ENCODE measurements around the gene FSTL3.

Gene FSTL3

GRCh38 chr19:646779-647565, 29.2 kb upstream of the FSTL3 start:
- H3K9me2 ChIP-seq (replicated peaks; ENCODE audit: control insufficient read depth, low read length) = no peaks in the 10 kb centered on the region
- H3K9me3 ChIP-seq (ENCODE audit: control insufficient read depth, insufficient read depth, low read length) = no peaks in the 10 kb centered on the region
- no peaks in the 10 kb centered on the region; the same call in 1 of the 2 replicates for H4K20me1 ChIP-seq (ENCODE audit: control insufficient read depth, insufficient read depth, low read depth, low read length)
- H3K79me2 ChIP-seq (ENCODE audit: control insufficient read depth, low read length) = peaks cover 11% of the 10 kb centered on the region
- no peak overlapping the region for H3K4me2 ChIP-seq (ENCODE audit: low read length)
- no peak overlapping the region for H3K27ac ChIP-seq (ENCODE audit: low read depth, low read length)
- peaks cover 63% of the 10 kb centered on the region for H3K36me3 ChIP-seq (ENCODE audit: control insufficient read depth, low read length)
- no peaks in the 10 kb centered on the region for H3K4me1 ChIP-seq (ENCODE audit: control insufficient read depth, low read length)
- no peaks in the 10 kb centered on the region for H3K27me3 ChIP-seq (ENCODE audit: control insufficient read depth, low read length)
- TF ChIP-seq EZH2phosphoT487 (IDR thresholded peaks at IDR 0.05; ENCODE audit: borderline replicate concordance, low read length) (no peak), CTCF (IDR thresholded peaks at IDR 0.05; ENCODE audit: low read depth, low read length, poor library complexity, severe bottlenecking) (no peak)
- no peak overlapping the region for H3K4me3 ChIP-seq (ENCODE audit: low read length)
- no peaks in the 10 kb centered on the region for H3F3A ChIP-seq (ENCODE audit: control insufficient read depth, insufficient read depth)

- peaks cover 71% of the 10 kb centered on the region for H3K36me3 ChIP-seq (ENCODE audit: control insufficient read depth, low read length)
Observed at GRCh38 chr19:647566-648284, 28.5 kb upstream of the FSTL3 start.

GRCh38 chr19:648305-648704, 27.9 kb upstream of the FSTL3 start:
- peaks cover 24% of the 10 kb centered on the region for H3K79me2 ChIP-seq (ENCODE audit: control insufficient read depth, low read length)
- no peak overlapping the region for H3K27ac ChIP-seq (ENCODE audit: low read depth, low read length)
- H3K4me1 ChIP-seq (ENCODE audit: control insufficient read depth, low read length) = no peaks in the 10 kb centered on the region
- no peaks in the 10 kb centered on the region for H3K27me3 ChIP-seq (ENCODE audit: control insufficient read depth, low read length)
- no peak overlapping the region for H3K4me3 ChIP-seq (ENCODE audit: low read length)
- H3K9me2 ChIP-seq (replicated peaks; ENCODE audit: control insufficient read depth, low read length) = no peaks in the 10 kb centered on the region
- H3K9me3 ChIP-seq (ENCODE audit: control insufficient read depth, insufficient read depth, low read length) = no peaks in the 10 kb centered on the region
- H3F3A ChIP-seq (ENCODE audit: control insufficient read depth, insufficient read depth) = no peaks in the 10 kb centered on the region
- no peak overlapping the region for H3K4me2 ChIP-seq (ENCODE audit: low read length)
- H3K36me3 ChIP-seq (ENCODE audit: control insufficient read depth, low read length) = peaks cover 77% of the 10 kb centered on the region
- H4K20me1 ChIP-seq (ENCODE audit: control insufficient read depth, insufficient read depth, low read depth, low read length) = peaks cover 11% of the 10 kb centered on the region
- no peak for TF ChIP-seq EZH2phosphoT487 (IDR thresholded peaks at IDR 0.05; ENCODE audit: borderline replicate concordance, low read length)
- TF ChIP-seq CTCF (IDR thresholded peaks at IDR 0.05; ENCODE audit: low read depth, low read length, poor library complexity, severe bottlenecking) = no peak

More at GRCh38 chr19:647566-648284, 28.5 kb upstream of the FSTL3 start:
- Histone ChIP-seq H3K27me3 (ENCODE audit: control insufficient read depth, low read length) (no peaks in the 10 kb centered on the region), H3K4me2 (ENCODE audit: low read length) (no peak overlapping the region), H3K4me3 (ENCODE audit: low read length) (no peak overlapping the region), H3K79me2 (ENCODE audit: control insufficient read depth, low read length) (peaks cover 18% of the 10 kb centered on the region), H3K4me1 (ENCODE audit: control insufficient read depth, low read length) (no peaks in the 10 kb centered on the region), H3F3A (ENCODE audit: control insufficient read depth, insufficient read depth) (no peaks in the 10 kb centered on the region), H4K20me1 (ENCODE audit: control insufficient read depth, insufficient read depth, low read depth, low read length) (peaks cover 7% of the 10 kb centered on the region), H3K9me2 (replicated peaks; ENCODE audit: control insufficient read depth, low read length) (no peaks in the 10 kb centered on the region), H3K27ac (ENCODE audit: low read depth, low read length) (no peak overlapping the region), H3K9me3 (ENCODE audit: control insufficient read depth, insufficient read depth, low read length) (no peaks in the 10 kb centered on the region)
- no peak for TF ChIP-seq CTCF (IDR thresholded peaks at IDR 0.05; ENCODE audit: low read depth, low read length, poor library complexity, severe bottlenecking)
- no peak for TF ChIP-seq EZH2phosphoT487 (IDR thresholded peaks at IDR 0.05; ENCODE audit: borderline replicate concordance, low read length)

All from DOHH2 (cell line).